ENCODE data around the gene KRT36.

- TF ChIP-seq CTCF (IDR thresholded peaks at IDR 0.05) (no peak), POLR2A (IDR thresholded peaks at IDR 0.05) (no peak), EP300 (IDR thresholded peaks at IDR 0.05; ENCODE audit: low read depth) (no peak), POLR2AphosphoS5 (IDR thresholded peaks at IDR 0.05) (no peak)
These were observed 23.4 kb upstream of the KRT36 start for GRCh38 chr17:41513168-41513547.

Measured in transverse colon (tissue), 4 donors.